GM12892 (cell line): ENCODE measurements around the gene NES.

Experiments used
- POLR2A ChIP-seq: IDR thresholded peaks from 2 replicates; pipeline ENCODE4 v1.6.1; 2011; ENCODE audit warnings: low read depth, low read length, control low read depth
- POLR2AphosphoS5 ChIP-seq: IDR thresholded peaks from 2 replicates; pipeline ENCODE4 v1.6.1; 2011; ENCODE audit warnings: low read depth, low read length, control low read depth
- TAF1 ChIP-seq: IDR thresholded peaks from 2 replicates; pipeline ENCODE4 v1.6.1; 2011; ENCODE audit warnings: low read depth, mild to moderate bottlenecking, control low read depth, low read length, borderline replicate concordance

- TF ChIP-seq POLR2AphosphoS5 (no peak), POLR2A (no peak), TAF1 (no peak)
Observed at GRCh38 chr1:156697481-156697880, 20.3 kb upstream of the NES start.
